Measurements from ENCODE around the gene RGS12. TPM values are rescaled to one million over a fixed set of nuclear protein-coding genes. Genes with fewer than 3 reads are reported as not detected.

The RGS12 gene
- total and polyA plus RNA-seq, 2 of the 13 experiments (the other 11 are each of a cell fraction or from before 2014, with no cell fraction given), result 21.0 to 27.7 TPM

- Histone ChIP-seq H3K79me2 (ENCODE audit: insufficient read depth, low read length) (no peaks in the 10 kb centered on the region), H3K27me3 (ENCODE audit: control insufficient read depth in 1 of 2, insufficient read depth in 2 of 2, low read length in 2 of 2) (no peaks in the 10 kb centered on the region), H3K4me2 (ENCODE audit: low read depth, low read length) (no peak overlapping the region), H3K36me3 (replicated peaks in 1 of 2; ENCODE audit: control insufficient read depth in 1 of 2, insufficient read depth in 2 of 2, low read length in 2 of 2) (peaks cover 4 to 12% of the 10 kb centered on the region in 2 experiments; a peak in 3 of 5 replicates), H3K9me3 (ENCODE audit: low read length) (no peaks in the 10 kb centered on the region), H3K27ac (ENCODE audit: extremely low read length, insufficient read depth, low read length) (no peak overlapping the region), H4K20me1 (ENCODE audit: insufficient read depth, low read length) (0 out of 2 replicates have a peak, but pooled peaks cover 3% of the 10 kb centered on the region), H2AFZ (ENCODE audit: low read length) (no peak overlapping the region), H3K9ac (ENCODE audit: insufficient read depth, low read depth, low read length) (no peak overlapping the region), H3K4me3 (replicated peaks in 1 of 3; ENCODE audit: insufficient read depth in 1 of 3, low read depth in 2 of 3, low read length in 3 of 3) (no peak overlapping the region), H3K4me1 (ENCODE audit: insufficient read depth, low read length) (peaks cover 15% of the 10 kb centered on the region)
- DNase-seq (ENCODE audit: low spot score), result no peak
- ChIA-PET POLR2A (no interaction called here), CTCF (ENCODE audit: low intra/inter-chr PET ratio, low total read pairs) (no interaction called here)
- 80% methylated on average over 3 of the region's 6 CpGs for WGBS (ENCODE audit: low lambda C conversion rate)
- FAIRE-seq, result no peak
- in situ Hi-C loops (cut with HindIII; ENCODE audit: extremely low pct_ligation_motif_present, low pct_unique_long_range_greater_than_20kb), result no loop called here
- intact Hi-C loops (cut with micrococcal nuclease; ENCODE audit: unreplicated experiment), result no loop called here
- no peak for ATAC-seq
- no TSS peak for BruUV-seq (replicated peaks)
- TF ChIP-seq CBFB (CRISPR knock-in tag; IDR thresholded peaks at IDR 0.05) (no peak), ZNF224 (CRISPR knock-in tag; IDR thresholded peaks at IDR 0.05) (no peak), ZNF276 (CRISPR knock-in tag; IDR thresholded peaks at IDR 0.05; ENCODE audit: low read depth) (no peak), ZNF136 (CRISPR knock-in tag; IDR thresholded peaks at IDR 0.05; ENCODE audit: low read depth) (no peak), PCBP1 (IDR thresholded peaks at IDR 0.05; ENCODE audit: borderline replicate concordance, low read depth, low read length) (no peak), ZNF546 (CRISPR knock-in tag; conservative IDR thresholded peaks at IDR 0.05) (no peak), TFAP4 (IDR thresholded peaks at IDR 0.05; ENCODE audit: borderline replicate concordance, low read depth) (no peak), ZNF775 (CRISPR knock-in tag; IDR thresholded peaks at IDR 0.05; ENCODE audit: borderline replicate concordance) (no peak), SMAD1 (CRISPR knock-in tag; IDR thresholded peaks at IDR 0.05; ENCODE audit: borderline replicate concordance, low read depth) (no peak), ZNF670 (CRISPR knock-in tag; IDR thresholded peaks at IDR 0.05; ENCODE audit: borderline replicate concordance) (no peak), ARID2 (CRISPR knock-in tag; IDR thresholded peaks at IDR 0.05; ENCODE audit: borderline replicate concordance) (no peak), ZBTB7A (CRISPR knock-in tag; IDR thresholded peaks at IDR 0.05) (no peak), EED (CRISPR knock-in tag; IDR thresholded peaks at IDR 0.05) (no peak), HMG20B (CRISPR knock-in tag; conservative IDR thresholded peaks at IDR 0.05) (no peak), ZNF883 (CRISPR knock-in tag; IDR thresholded peaks at IDR 0.05; ENCODE audit: not compliant biosample characterization) (no peak)
Observed at GRCh38 chr4:3245676-3246075, 47.1 kb upstream of the RGS12 start.

Measured in HepG2 (cell line).